HG03432 (cell line): ENCODE data around the gene CHN1.

Experiments
- ATAC-seq: cut with Tn5 transposase; IDR thresholded peaks from one replicate; pipeline ENCODE4 v1.9.1; 2021; ENCODE audit warnings: mild to moderate bottlenecking, moderate library complexity; ENCODE audit not compliant: unreplicated experiment

CHN1 gene

DNA sequence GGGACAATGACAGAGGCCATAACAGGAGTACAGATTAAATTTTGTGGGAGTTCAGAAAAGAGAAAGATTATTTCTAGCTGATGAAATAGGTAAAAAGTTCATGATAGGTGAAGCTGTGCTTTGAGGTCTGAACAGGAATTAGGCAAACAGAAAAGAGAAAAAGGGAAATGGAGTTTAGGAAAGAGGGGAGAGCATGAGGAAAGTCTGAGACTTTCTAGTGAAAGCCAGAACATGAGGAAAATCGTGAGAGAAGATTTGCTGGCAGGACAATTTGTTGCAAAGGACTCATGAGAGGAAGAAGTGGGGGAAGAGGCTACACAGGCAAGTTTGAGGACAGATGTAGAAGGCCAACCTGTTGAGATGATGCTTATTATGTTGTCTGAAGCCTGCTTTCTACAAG, 6.3 kb upstream of the CHN1 start:
- ATAC-seq: no peak

DNA sequence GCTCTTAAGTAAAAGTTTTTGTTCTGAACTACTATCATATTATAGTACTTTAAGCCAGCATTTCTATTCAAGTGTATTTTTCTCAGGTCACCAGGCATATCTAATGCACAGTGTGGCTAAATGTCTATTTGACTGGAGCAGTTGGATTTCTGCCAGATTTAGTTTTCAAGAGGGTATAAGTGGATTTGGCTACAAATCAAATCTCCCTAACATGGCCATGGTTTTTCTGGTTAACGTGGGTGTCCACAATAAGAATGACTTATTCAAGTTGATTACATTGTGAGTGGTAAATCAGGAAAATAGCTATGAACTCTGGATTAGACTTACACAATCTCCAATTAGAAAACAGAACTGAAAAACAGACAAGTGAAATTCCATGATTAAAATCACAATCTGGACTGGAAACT, 5.7 kb upstream of the CHN1 start:
- no peak for ATAC-seq

DNA sequence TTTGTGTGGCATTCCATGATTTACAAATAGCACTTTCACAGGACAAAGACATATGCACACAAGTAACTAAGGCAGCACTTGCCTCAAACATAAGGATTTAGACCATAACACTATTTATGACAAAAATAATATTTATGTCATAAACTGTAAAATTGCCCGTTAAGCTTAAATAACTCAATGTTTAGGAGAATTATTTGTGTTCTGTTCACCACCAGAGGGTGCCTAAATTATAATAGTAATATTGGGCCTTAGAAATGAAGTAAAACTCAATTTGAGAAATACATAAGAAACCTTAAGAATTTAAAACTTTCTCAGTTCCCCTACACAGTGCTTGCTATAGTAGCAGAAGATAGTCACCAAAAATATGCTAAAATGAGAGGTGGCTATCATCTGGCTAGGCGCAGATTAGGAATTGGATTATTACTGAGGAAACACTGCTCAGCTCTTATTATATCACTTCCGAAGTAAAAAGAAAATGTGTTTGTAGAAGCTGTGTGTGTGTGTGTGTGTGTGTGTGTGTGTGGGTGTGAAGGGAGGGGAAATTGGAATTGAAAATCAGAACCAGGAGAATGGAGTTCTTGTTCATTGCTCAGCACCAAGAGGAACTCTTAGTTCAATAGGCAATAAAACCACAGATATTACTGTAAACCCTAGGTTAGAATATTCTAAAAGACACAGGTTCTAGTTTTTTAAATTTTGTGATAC, 4.9 kb upstream of the CHN1 start:
- ATAC-seq: no peak

DNA sequence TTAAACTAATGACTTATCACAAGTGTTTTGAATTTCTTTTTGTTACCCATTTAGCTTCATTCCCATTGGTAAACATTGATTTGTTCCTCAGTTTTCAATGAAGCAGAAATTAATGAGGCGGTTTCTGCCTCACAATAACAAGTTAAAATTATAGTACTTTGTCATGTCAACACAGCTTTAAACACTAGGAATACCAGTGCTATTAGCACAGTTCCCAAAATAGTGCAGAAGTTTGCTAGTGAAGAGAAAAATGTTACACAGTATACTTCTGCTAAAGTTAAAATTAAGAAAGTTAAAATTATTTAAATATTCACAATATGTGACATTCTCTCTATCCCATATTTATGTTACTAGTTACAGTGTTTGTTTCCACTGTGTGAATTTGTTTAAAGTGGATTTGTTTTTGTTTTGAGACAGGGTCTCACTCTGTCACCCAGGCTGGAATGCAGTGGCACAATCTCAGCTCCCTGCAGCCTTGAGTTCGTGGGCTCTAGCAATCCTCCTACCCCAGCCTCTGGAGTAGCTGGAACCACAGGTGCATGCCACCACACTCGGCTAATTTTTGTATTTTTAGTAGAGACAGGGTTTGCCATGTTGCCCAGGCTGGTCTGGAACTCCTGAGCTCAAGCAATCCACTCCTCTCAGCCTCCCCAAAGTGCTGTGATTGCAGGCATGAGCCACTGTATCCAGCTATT, 3.8 kb upstream of the CHN1 start:
- no peak for ATAC-seq

DNA sequence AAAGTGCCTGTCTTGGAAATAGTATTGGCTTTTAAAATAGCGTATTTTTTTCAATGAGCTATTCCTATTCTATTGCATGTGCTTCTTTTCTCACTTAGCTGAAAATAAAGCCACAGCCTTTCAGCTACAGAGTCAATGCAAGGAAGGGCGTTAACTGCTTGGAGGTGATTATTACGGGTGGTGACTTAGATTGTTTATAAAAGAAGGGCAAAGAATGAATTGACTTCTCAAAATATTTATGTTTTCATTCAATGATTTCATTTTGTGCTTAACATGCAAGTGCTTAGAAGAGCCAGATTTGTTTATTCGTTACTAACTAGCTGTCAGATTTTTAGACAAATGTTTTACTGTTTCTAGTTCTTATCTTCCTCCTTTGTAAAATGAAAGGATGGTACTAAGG, 2.8 kb upstream of the CHN1 start:
- no peak for ATAC-seq

DNA sequence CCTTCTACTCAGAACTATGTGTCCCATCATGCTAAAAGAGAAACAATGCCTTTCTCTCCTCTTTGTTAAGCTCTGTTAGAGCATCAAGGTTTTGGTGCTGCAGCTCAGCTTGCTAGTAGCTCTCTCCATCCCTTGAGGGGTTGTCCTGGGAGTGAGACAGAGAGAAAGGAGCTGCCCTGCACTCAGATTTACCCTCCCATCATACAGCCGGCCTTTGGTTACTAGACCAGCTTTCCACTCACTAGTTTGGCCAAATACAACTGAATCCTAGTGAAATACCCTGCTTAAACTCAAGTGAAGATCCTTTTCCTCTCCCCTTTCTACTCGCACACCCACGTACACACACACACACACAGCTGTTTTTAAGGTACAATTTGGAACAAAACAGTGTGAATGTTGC, 2.3 kb upstream of the CHN1 start:
- no peak for ATAC-seq

DNA sequence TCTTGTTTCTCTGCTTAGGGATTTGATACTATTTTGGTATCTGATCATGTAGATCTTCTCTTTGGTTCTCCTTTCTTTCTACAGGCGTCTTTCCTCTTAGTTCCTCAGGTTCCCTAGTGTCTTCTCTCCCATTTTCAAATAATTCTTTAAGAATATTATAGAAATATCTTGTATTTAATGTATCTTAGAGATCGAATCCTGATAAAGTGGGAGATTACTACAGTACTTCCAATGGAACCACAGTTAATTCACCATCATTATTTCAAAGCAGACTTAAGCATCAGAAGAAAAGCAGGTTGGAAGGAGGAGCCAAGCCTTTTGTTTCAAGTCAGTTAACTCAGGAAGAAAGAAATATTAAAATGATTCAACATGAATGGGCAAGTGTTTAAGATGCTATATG, 1.1 kb upstream of the CHN1 start:
- no peak for ATAC-seq

DNA sequence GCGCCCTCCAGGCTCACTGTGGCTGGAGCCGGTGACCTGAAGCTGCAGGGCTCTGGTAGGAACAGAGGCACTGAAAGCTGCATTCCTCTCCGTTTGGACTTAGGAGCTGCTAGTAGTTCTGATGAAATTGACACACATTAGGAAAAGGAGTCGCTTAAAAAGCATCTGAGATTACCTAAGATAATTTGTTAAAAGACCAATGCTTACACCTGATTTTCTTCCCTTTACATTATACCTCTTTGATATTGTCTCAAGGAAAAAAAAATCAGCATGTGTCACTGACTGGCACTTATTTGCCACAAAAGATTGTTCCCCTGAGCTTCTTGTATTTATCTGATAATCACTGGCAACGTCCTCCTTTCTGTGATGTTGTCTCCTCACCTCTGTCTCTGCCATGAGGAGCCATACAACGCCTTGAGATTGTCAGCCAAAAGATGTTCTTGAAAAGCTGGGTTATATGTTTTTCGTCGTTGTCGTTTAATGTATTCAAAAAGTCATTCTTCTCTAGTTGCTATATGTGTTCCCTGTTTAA, 618 bp upstream of the CHN1 start:
- ATAC-seq: no peak

DNA sequence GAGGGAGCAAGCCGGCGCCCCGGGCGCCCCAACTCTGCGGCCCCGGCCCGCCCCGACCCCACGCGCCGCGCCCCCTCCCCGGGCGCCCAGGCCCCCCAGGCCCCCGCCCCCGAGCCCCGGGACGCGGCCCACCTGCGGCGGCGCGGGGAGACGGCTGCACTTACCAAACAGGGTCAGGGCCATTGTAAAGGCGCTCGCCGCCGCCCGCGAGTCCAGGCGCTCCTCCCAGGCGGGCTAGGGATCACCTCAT, 526 bp downstream of the CHN1 start:
- ATAC-seq: peak; percentile 37

DNA sequence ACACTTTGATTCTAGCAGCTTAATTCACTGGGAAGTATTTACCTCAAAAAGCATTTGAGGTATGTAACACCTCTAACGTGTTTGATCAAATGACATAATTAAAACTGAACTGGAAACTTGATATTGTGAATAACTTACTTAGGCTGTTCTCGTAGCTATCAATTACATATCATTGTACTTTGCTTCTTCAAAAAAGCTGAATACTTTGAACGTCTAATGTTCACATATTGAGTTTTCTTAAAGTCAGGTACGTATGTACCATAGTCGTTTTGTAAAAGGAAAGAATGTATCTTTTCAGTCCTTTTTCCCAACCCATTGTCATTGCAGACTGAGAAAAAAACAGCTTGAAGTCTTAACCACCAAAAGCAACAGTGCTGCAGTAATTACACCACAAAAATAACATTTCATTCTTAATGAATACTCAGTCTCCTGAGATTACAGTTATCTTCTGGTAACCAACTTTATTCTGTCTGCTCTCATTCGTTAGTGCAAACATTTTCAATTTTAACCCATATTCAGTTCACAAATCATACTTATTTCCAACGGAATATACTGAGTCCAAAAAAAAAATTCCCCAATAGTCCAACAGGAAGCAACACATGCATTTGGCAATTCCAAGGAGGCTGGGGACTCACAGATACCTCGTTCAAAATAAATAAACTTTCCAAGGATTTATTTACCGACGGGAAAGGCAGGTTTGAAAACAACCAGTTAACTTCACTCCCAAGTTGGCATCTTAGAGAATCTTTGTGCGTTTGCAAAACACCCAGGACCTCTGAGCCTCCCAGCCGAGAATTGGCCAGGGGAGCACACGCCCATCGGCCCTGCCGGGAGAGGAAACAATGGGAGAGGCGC, 1.1 kb downstream of the CHN1 start:
- no peak for ATAC-seq

DNA sequence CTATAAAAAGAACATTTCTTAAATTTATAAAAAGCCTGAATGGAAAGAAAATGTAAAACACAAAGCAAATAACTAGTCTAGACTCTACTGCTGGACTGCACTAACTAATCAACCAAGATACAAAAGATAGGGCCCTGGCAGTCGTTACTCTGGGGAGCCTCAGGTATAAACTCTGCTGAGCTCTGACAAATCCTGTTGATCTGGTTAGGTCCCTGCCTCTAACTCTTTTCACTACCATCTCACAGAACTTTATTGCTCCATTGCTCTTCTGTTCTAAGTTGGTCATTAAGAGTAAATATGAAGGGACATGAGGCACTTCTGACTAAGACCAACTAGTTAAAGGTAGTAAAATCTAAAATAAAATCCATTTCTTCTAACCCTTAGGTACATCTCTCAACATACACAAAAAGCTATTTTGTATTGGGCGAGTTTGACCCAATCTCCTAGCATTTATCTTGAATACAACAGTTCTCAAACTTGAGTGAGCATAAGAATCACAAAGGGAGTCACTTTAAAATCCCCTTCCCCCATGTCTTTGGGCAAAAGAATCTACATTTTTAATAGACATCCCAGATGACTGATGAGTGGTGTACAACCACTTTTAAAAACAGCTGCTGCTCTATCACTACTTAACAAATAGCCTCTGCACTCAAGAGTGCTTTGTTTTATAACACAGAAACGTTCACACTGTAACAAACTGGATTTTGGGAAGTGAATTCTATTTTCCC, 2.5 kb downstream of the CHN1 start:
- ATAC-seq: no peak

DNA sequence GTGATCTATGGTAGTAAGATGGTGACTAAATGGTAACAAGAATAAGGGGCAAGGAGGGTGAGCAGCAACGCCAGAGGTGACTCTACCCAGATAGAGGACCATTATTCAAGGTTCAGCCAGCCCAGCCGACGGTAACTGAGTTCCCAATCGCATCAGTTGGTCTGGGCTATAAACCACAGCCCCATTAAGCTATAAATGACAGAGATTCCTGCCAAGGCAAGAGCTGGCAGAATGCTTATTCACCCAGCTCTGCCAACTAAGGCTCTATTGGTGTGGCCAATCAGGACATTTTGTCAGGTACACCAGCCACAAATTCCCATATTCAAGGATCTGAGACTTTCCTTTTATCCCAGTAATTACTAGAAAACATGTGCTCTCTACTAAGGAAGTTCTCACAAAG, 3.6 kb downstream of the CHN1 start:
- ATAC-seq: no peak

DNA sequence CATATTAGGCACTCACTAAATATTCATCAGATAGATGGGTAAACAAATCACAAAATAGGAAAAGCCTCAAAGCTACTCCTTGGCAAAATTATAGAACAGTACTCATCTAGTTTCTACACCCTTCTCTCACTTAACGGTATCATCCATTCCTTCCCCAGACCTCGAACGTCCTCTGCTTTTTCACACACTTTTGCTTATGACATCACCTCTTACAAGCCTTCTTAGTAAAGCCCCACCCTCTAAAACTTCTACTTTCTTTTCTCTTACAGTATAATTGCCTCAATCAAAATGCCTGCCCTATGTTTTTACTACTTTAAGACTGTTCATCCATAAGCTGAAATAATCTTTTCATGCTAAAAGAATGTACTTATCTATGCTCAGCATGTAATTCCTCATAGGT, 8.1 kb downstream of the CHN1 start:
- ATAC-seq: no peak

DNA sequence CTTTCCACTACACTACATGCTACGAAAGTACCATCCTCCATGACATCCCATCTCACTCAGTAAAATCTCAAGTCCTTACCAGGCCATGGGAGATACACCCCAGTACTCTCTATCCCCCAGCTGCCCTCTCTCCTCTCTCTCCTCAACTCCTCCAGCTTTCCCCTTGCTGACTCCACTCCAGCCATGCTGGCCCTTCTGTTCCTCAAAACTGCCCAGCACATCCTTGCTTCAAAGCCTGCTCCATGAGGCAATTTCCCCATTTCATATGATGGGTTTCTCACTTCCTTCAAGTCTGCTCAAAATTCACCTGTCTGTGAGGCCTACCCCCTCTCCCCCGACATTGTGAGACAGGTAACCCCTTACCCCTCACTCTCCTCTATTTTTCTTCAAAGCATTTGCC, 8.6 kb downstream of the CHN1 start:
- no peak for ATAC-seq

DNA sequence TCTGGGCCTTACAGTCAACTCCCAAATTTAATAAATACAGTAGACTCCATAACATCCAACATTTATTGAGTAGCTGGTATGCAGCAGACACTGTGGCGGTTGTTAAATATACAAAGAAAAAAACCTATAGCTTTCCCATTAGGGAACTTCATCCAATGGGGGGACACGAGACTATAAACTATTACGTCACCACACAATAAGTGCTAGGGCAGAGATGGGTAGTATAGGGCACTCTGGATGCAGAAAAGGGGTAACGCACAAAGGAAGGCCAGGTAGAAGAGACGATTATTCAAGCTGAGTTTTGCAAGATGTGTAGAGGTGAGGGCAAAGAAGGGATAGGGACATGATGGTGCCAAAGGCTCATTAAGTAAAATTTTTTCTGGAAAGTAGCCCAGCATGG, 10.8 kb downstream of the CHN1 start:
- no peak for ATAC-seq

DNA sequence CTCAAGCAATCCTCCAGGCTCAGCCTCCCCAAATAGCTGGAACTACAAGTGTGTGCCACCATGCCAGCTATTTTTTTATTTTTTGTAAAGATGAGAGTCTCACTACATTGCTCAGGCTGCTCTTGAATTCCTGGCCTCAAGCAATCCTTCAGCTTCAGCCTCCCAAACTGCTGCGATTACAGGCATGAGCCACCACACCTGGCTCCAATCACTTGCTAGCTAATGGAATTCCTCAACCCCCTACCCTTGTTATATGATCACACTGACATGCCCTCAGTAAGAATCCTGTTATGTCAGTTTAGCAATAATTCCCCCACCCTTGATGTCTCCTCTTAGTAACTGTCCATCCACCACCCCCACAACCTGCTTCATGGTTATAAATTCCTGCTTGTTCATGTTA, 12.3 kb downstream of the CHN1 start:
- no peak for ATAC-seq

DNA sequence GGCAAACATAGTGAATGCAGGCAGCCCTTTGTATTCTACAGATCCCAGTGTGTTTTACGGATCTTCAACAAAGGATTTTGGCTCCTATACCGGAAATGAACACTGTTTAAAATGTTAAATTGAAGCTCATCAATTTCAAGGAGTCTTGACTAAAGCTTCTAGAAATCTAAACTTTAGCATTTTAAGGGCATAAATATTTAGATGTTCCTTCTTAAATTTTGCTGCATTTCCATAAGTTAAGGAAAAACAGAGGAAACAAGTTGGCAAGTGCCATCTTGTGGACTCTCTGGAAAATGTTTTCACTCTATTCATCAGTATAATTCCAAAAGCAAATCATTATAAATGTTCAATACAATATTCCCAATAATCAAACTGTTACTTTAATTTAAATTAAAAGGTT, 19.6 kb downstream of the CHN1 start:
- no peak for ATAC-seq

DNA sequence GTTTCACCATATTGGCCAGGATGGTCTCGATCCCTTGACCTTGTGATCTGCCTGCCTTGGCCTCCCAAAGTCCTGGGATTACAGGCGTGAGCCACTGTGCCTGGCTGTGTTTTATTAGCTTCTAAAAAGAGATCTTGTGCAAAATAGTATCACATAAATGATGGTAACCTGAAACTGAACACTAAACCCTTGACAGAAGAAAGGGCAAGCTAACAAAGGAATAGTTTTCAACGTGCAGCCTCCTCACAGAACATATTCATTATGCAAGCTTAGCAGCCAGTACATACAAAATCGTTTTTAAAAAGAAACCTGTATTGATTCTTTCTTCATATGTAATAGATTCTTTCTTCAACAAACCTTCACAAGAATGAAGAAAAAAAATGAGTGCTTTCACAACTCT, 20.6 kb downstream of the CHN1 start:
- ATAC-seq: no peak

DNA sequence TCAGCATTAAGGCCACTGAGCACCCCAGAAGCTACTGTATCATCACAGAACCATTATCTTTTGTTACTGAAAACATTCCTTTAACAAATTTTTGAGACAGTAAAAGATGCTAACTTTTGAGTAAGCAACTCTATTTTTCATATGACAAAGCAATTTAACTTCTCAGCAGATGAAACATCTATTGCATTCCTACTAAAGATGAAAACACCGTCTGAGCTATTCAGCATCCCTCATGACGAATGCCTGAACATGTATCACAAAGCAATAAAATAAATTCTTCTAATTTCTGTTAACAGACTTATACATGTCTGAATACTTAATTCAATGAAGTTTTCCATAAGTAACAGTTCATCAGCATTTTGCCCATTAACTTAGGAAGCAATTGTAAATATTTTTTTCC, 23.9 kb downstream of the CHN1 start:
- no peak for ATAC-seq

DNA sequence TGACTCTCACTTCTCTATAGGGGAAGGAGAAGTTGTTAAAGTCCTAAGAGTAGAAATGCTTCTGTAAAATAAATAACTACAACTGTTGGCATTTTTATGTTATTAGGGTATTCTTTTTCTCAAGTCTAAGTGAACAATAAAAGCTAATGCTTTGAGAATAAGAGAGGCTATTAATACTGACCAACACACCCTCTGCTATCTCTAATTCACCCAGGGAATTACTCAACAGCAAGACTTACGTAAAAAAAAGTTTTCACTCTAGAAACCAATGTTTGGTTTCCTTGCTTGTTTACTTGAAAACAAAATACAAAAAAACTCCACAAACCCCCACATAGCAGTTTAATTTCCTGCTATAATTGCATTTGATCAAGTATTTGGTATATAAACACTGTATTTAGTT, 25.2 kb downstream of the CHN1 start:
- no peak for ATAC-seq

DNA sequence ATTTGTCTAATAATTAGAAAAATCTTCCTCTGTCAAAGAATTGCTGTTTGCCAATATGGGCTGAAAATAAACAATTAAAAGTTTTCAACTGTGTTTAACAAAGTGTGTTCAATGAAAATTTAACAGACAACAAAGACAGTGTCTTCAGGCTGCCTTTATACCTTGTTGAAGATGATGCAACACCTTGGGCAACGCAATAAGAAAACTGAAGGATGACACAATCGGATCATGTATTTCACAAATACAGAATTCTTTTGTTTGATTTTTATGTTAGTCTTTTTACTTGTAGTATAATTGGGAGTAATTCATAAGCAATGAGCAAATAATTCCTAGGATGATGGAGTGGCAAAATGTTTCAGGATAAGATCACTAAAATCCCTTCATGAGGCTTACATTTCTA, 27.8 kb downstream of the CHN1 start:
- no peak for ATAC-seq
